Liver (tissue), 3 donors: ENCODE data around the gene IGF1.

Source experiments
- CTCF ChIP-seq: fragments of 150-350 bp; IDR thresholded peaks from 2 replicates; pipeline ENCODE4 v1.5.1; 2017; ENCODE audit warnings: improper control_type of control experiment, low read depth, low read length; ENCODE audit not compliant: missing input control
- FOXA1 ChIP-seq: IDR thresholded peaks from 2 replicates; pipeline ENCODE4 v1.6.1; 2016; ENCODE audit warnings: antibody characterized with exemption
- MAX ChIP-seq: IDR thresholded peaks from 2 replicates; pipeline ENCODE4 v1.6.1; 2016; ENCODE audit warnings: antibody characterized with exemption
- NR2F2 ChIP-seq: IDR thresholded peaks from 2 replicates; pipeline ENCODE4 v1.6.1; 2016; ENCODE audit warnings: antibody characterized with exemption
- REST ChIP-seq: IDR thresholded peaks from 2 replicates; pipeline ENCODE4 v1.6.1; 2016; ENCODE audit warnings: antibody characterized with exemption, mild to moderate bottlenecking
- SP1 ChIP-seq: IDR thresholded peaks from 2 replicates; pipeline ENCODE4 v1.6.1; 2018; ENCODE audit warnings: antibody characterized with exemption, mild to moderate bottlenecking
- TAF1 ChIP-seq: conservative IDR thresholded peaks from 2 replicates; pipeline ENCODE4 v1.6.1; 2016; ENCODE audit warnings: antibody characterized with exemption, mild to moderate bottlenecking
- donor health status: healthy.
- donor health status: healthy.

GRCh38 chr12:102504280-102504679 is 23.9 kb upstream of the IGF1 start:
- TF ChIP-seq CTCF, result no peak
- TF ChIP-seq TAF1, result no peak
- TF ChIP-seq REST, result no peak
- TF ChIP-seq SP1, result no peak
- TF ChIP-seq MAX, result no peak
- no peak for TF ChIP-seq NR2F2
- TF ChIP-seq FOXA1, result no peak
